HEK293 (cell line): ENCODE results near the gene GOLT1A.

Experiments
- CTCF ChIA-PET: fragments of 350-600 bp; formaldehyde crosslinking; extraction: SDS; loops from one replicate; lab custom pipeline; 2021; ENCODE audit warnings: antibody characterized with exemption; lab: Yijun Ruan, JAX
- POLR2A ChIA-PET: fragments of 300-600 bp; formaldehyde crosslinking; extraction: SDS; loops from one replicate; lab custom pipeline; 2020; ENCODE audit warnings: antibody characterized with exemption, inconsistent platforms; lab: Yijun Ruan, JAX
- H3K27ac ChIP-seq: fragments of 200-500 bp; sonication (Bioruptor generic); 2 replicates; pipeline ENCODE4 v1.5.1; 2014; ENCODE audit warnings: low read depth, low read length, control low read depth, inconsistent platforms; ENCODE audit errors: extremely low read depth
- H3K36me3 ChIP-seq, 2 experiments: fragments of 200-500 bp in 1 of 2; sonication (Bioruptor generic) in 1 of 2; 1 replicate in 1 of 2; 2 replicates in 1 of 2; pipeline ENCODE4 v1.5.1; 2014 to 2017; ENCODE audit warnings: inconsistent platforms in 2 of 2, low read length in 2 of 2; ENCODE audit not compliant: control insufficient read depth in 2 of 2, insufficient read depth in 1 of 2
- H3K4me1 ChIP-seq: fragments of 200-500 bp; sonication (Bioruptor generic); 2 replicates; pipeline ENCODE4 v1.5.1; 2014; ENCODE audit warnings: mild to moderate bottlenecking, low read length, inconsistent platforms; ENCODE audit not compliant: control insufficient read depth, insufficient read depth
- H3K4me3 ChIP-seq: 2 replicates; pipeline ENCODE4 v1.5.1; 2011; ENCODE audit warnings: low read depth, mild to moderate bottlenecking, control low read depth, low read length, moderate library complexity
- H3K9me3 ChIP-seq: fragments of 200-500 bp; sonication (Bioruptor generic); 2 replicates; pipeline ENCODE4 v1.5.1; 2014; ENCODE audit warnings: low read depth, low read length, inconsistent platforms; ENCODE audit not compliant: control insufficient read depth, insufficient read depth
- AEBP2 ChIP-seq: fragments of 450-650 bp; formaldehyde crosslinking; IDR thresholded peaks from 2 replicates; pipeline ENCODE4 v1.5.1; 2016; ENCODE audit warnings: missing biosample characterization, missing genetic modification characterization, borderline replicate concordance
- EGR2 ChIP-seq: fragments of 450-650 bp; formaldehyde crosslinking; IDR thresholded peaks from 2 replicates; pipeline ENCODE4 v1.5.1; 2016; ENCODE audit warnings: low read depth, missing biosample characterization, missing genetic modification characterization
- GFI1B ChIP-seq: fragments of 450-650 bp; formaldehyde crosslinking; IDR thresholded peaks from 2 replicates; pipeline ENCODE4 v1.5.1; 2016; ENCODE audit warnings: missing biosample characterization, missing genetic modification characterization
- GLI2 ChIP-seq: fragments of 450-650 bp; formaldehyde crosslinking; IDR thresholded peaks from 2 replicates; pipeline ENCODE4; 2017; ENCODE audit warnings: missing biosample characterization, missing genetic modification characterization, low read depth, borderline replicate concordance
- GLIS2 ChIP-seq: fragments of 450-650 bp; formaldehyde crosslinking; IDR thresholded peaks from 2 replicates; pipeline ENCODE4 v1.5.1; 2016; ENCODE audit warnings: missing biosample characterization, missing genetic modification characterization
- REST ChIP-seq: fragments of 450-650 bp; formaldehyde crosslinking; IDR thresholded peaks from 2 replicates; pipeline ENCODE4 v1.5.1; 2016; ENCODE audit warnings: missing biosample characterization, missing genetic modification characterization
- SCRT2 ChIP-seq: fragments of 450-650 bp; formaldehyde crosslinking; IDR thresholded peaks from 2 replicates; pipeline ENCODE4 v1.5.1; 2016; ENCODE audit warnings: missing biosample characterization, missing genetic modification characterization
- YY1 ChIP-seq: fragments of 450-650 bp; formaldehyde crosslinking; IDR thresholded peaks from 2 replicates; pipeline ENCODE4 v1.5.1; 2018; ENCODE audit warnings: missing biosample characterization, missing genetic modification characterization
- ZBTB44 ChIP-seq: fragments of 450-650 bp; IDR thresholded peaks from 2 replicates; pipeline ENCODE4 v1.5.1; 2018; ENCODE audit warnings: missing biosample characterization, mild to moderate bottlenecking, missing genetic modification characterization
- ZFHX2 ChIP-seq: fragments of 450-650 bp; formaldehyde crosslinking; conservative IDR thresholded peaks from 2 replicates; pipeline ENCODE4 v1.5.1; 2016; ENCODE audit warnings: missing biosample characterization, missing genetic modification characterization
- ZNF114 ChIP-seq: fragments of 450-650 bp; formaldehyde crosslinking; IDR thresholded peaks from 2 replicates; pipeline ENCODE4 v1.5.0; 2017; ENCODE audit warnings: missing biosample characterization, missing genetic modification characterization
- ZNF202 ChIP-seq: fragments of 450-650 bp; formaldehyde crosslinking; IDR thresholded peaks from 2 replicates; pipeline ENCODE4 v1.5.1; 2016; ENCODE audit warnings: missing biosample characterization, missing genetic modification characterization, borderline replicate concordance
- ZNF37A ChIP-seq: fragments of 450-650 bp; IDR thresholded peaks from 2 replicates; pipeline ENCODE4 v1.5.1; 2018; ENCODE audit warnings: missing biosample characterization, missing genetic modification characterization
- ZNF521 ChIP-seq: fragments of 450-650 bp; formaldehyde crosslinking; IDR thresholded peaks from 2 replicates; pipeline ENCODE4 v1.5.1; 2017; ENCODE audit warnings: missing biosample characterization, mild to moderate bottlenecking, missing genetic modification characterization
- ZNF560 ChIP-seq: fragments of 450-650 bp; formaldehyde crosslinking; IDR thresholded peaks from 2 replicates; pipeline ENCODE4 v1.5.1; 2017; ENCODE audit warnings: missing biosample characterization, missing genetic modification characterization, borderline replicate concordance
- ZNF600 ChIP-seq: fragments of 450-650 bp; formaldehyde crosslinking; IDR thresholded peaks from 2 replicates; pipeline ENCODE4 v1.5.1; 2016; ENCODE audit warnings: missing biosample characterization, missing genetic modification characterization
- ZNF777 ChIP-seq: fragments of 450-650 bp; formaldehyde crosslinking; IDR thresholded peaks from 2 replicates; pipeline ENCODE4 v1.5.1; 2017; ENCODE audit warnings: missing biosample characterization, missing genetic modification characterization, borderline replicate concordance

GOLT1A gene

GRCh38 chr1:204162494-204163074 lies 51.2 kb downstream of the GOLT1A start (continued):
- TF ChIP-seq REST (tag by site-specific recombination) = 0 out of 2 replicates have a peak, but pooled peaks have one; percentile 10
- peak; percentile 75 for TF ChIP-seq GLIS2
- TF ChIP-seq ZNF777 (tag by site-specific recombination) = no peak
- TF ChIP-seq, all 188 proteins: peak for 12

GRCh38 chr1:204161609-204162493 lies 51.9 kb downstream of the GOLT1A start:
- H3K4me3 ChIP-seq = no peak overlapping the region
- ChIA-PET POLR2A (no interaction called here), CTCF (interaction anchor here (0.5 to 14.1 kb wide), 53 partner anchors 7 to 761 kb away, joined by 3 to 178 read pairs (median 5); partner anchors contain the start of genes ETNK2, GOLT1A and PLEKHA6)
- no peaks in the 10 kb centered on the region for H3K36me3 ChIP-seq
- H3K4me1 ChIP-seq = no peaks in the 10 kb centered on the region
- TF ChIP-seq SCRT2 (tag by site-specific recombination) = no peak
- TF ChIP-seq ZNF560 (tag by site-specific recombination) = no peak
- TF ChIP-seq ZNF37A = no peak
- no peak for TF ChIP-seq ZNF600 (tag by site-specific recombination)
- no peak for TF ChIP-seq GLI2
- TF ChIP-seq EGR2 (tag by site-specific recombination) = no peak
- TF ChIP-seq ZNF114 = no peak
- TF ChIP-seq ZNF521 (tag by site-specific recombination) = no peak
- TF ChIP-seq AEBP2 (tag by site-specific recombination) = no peak
- no peak for TF ChIP-seq ZNF202
- no peak for TF ChIP-seq YY1 (tag by site-specific recombination)
- no peak for TF ChIP-seq ZBTB44 (tag by site-specific recombination)
- H3K27ac ChIP-seq = no peak overlapping the region
- no peaks in the 10 kb centered on the region for H3K9me3 ChIP-seq

GRCh38 chr1:204157962-204158361 lies 55.8 kb downstream of the GOLT1A start:
- ChIA-PET CTCF (interaction anchor here (0.5 to 14.1 kb wide), 5 partner anchors 49 to 1347 kb away, joined by 4 to 178 read pairs (median 6); partner anchors contain the start of genes GOLT1A and PLEKHA6), POLR2A (no interaction called here)
- no peaks in the 10 kb centered on the region for H3K4me1 ChIP-seq
- H3K4me3 ChIP-seq = no peak overlapping the region
- H3K27ac ChIP-seq = no peak overlapping the region
- H3K9me3 ChIP-seq = no peaks in the 10 kb centered on the region
- no peaks in the 10 kb centered on the region for H3K36me3 ChIP-seq
- peak; percentile 99 for TF ChIP-seq EGR2 (tag by site-specific recombination)
- peak; percentile 92 for TF ChIP-seq ZFHX2 (tag by site-specific recombination)
- no peak for TF ChIP-seq GFI1B (tag by site-specific recombination)
